GM03348 (cell line): ENCODE data around the gene HERPUD1.
"Not testable (repeated sequence)": the region's sequence is repeated elsewhere in the genome, so short reads cannot be mapped to it uniquely, and the experiment has no call there.

Experiments
- DNase-seq: peaks from one replicate; pipeline ENCODE4 v3.0.0; 2012; ENCODE audit warnings: low spot score

Gene HERPUD1

GRCh38 chr16:56960681-56961281 lies 28.8 kb downstream of the HERPUD1 start:
- no peak for DNase-seq

- no peak for DNase-seq
Measured at GRCh38 chr16:56961386-56961785, 29.4 kb downstream of the HERPUD1 start.

DNA sequence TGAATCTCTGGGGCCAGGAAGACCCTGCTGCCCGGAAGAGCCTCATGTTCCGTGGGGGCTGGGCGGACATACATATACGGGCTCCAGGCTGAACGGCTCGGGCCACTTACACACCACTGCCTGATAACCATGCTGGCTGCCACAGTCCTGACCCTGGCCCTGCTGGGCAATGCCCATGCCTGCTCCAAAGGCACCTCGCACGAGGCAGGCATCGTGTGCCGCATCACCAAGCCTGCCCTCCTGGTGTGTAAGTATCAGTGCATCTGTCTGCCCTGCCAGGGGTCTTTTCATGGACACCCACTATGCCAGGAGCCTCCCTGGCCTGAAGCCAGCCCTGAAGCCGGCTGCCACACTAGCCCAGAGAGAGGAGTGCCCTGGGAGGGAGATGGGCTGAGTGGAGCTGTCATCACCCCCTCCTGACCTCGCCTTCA lies 29.9 kb downstream of the HERPUD1 start, which contains the start of gene CETP:
Gene CETP, plus strand, starts transcription at position 100 of the 431 bp plus-strand sequence. Its CDS starts 30 bp downstream, at position 130.
- no peak for DNase-seq

DNA sequence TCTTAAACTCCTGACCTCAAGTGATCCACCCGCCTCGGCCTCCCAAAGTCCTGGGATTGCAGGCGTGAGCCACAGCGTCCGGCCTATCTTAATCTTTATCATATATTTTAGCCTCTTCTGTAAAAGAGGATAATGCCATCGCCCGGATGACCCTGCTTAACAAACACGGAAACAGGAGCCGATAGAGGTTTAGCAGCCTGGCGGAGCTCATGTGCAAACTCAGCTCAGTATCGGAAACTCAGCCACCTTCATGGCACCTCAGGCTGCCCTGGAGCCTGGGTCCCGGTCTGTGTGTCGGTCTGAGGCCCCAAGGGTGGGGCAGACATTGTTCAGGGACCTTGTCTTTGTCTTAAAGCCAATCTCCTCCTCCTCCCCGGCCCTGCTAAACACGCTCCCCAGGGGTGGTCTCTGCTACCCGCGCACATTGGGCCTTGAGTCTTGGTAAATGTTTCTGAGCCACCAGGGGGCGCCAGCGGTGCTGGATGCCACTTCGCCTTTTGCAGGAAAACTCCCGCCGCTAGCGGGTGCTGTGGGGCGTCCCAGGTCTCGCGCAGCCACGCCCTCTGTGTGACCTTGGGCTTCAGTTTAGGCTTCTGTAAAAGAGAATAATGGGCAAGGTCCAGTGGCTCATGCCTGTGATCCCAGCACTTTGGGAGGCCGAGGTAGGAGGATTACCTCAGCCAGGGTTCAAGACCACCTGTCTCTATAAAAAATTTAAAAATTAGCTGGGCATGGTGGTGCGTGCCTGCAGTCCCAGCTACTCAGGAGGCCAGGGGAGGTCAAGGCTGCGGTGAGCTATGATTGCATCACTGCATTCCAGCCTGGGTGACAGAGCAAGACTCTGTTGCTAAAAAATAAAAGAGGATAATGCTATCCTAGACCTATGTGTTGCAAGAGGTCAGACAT lies 32.6 kb downstream of the HERPUD1 start:
- DNase-seq, result peak; percentile 65

GRCh38 chr16:56965149-56966092 lies 33.5 kb downstream of the HERPUD1 start:
- no peak for DNase-seq

DNA sequence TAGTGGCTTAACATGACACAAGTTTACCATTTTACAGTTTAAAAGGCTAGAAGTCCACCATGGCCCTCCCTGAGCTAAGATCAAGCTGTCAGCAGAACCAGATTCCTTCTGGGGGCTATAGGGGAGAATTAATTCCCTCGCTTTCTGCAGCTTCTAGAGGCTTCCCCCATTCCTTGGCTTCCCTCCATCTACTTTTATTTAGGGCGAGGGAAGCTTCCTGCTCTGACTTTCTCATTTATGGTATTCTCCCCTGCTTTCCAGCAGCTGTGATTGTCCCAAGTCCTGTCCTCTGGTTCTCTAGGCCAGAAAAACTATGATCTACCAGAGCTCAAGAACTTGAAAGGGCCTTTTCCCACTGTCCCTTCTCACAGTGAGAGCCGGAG lies 34.1 kb downstream of the HERPUD1 start:
- DNase-seq, result no peak

DNA sequence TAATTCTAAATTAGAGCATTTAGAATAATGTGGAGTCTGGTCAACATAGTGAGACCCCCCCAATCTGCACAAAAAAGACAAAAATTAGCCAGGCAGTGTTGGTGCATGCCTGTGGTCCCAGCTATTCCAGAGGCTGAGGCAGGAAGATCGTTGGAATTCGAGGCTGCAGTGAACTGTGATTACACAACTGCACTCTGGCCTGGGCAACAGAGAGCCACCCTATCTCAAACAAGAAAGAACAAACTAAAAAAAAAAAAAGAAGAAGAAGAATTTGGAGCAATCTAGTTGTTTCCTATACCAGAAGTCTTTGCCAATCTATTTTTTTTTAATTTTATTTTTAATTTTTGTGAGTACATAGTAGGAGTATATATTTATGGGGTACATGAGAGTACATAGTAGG lies 35.8 kb downstream of the HERPUD1 start:
- DNase-seq, result no peak

- no peak for DNase-seq
Measured at GRCh38 chr16:56969769-56970168, 37.8 kb downstream of the HERPUD1 start.

GRCh38 chr16:56970934-56971767 lies 39.2 kb downstream of the HERPUD1 start:
- DNase-seq, result peak; percentile 24

DNA sequence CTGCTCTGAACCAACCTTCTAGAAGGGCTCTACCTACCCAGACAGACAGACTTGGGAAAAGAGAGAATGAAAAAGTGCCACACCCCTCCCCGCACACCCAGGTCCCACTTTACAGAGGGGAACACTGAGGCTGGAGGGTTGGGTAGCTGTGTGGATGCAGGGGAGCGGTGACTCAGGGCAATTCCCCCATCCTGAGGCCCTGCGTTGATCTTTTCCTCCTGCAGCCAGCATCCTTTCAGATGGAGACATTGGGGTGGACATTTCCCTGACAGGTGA lies 39.8 kb downstream of the HERPUD1 start:
- DNase-seq, result no peak

DNA sequence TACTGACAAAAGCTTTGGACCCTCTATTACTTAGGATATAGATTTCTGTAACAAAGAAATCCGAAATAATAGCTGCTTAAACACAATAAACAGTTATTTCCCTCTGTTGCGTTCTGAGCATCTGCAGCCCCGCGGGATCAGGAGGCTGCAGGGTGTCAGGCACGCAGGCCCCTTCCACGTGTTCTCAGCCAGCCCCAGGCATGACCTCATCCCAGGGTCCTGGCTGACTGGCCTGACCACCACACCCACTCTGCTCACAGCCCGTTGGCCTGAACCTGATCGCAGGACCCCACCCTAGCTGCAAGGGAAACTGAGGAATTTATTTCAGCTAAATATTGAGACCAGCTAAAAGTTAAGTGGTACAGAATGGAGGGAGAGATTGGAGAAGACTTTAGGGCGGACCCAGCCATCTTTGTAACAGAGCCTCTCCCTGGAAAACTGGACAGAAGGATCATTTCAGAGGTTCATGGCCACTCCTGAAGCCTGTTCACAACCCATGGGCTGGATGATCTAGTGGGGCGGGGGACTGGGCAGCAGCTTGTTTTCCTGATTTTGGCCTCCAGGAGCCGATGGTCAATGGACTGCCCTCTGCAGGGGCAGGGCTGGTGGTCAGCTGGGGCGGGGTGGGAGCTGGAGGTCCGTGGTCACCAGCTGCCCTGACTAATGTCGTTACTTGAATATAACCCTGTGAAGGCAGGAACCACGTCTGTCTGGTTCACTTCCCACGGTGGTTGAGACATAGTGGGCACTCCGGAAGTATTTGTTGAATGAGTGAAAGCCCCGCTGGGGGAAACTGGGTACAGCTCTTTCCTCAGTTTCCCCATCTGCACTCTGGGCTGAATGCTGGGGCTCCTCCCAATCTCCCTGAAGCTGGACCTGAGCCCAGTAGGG lies 40.7 kb downstream of the HERPUD1 start:
- DNase-seq, result no peak

DNA sequence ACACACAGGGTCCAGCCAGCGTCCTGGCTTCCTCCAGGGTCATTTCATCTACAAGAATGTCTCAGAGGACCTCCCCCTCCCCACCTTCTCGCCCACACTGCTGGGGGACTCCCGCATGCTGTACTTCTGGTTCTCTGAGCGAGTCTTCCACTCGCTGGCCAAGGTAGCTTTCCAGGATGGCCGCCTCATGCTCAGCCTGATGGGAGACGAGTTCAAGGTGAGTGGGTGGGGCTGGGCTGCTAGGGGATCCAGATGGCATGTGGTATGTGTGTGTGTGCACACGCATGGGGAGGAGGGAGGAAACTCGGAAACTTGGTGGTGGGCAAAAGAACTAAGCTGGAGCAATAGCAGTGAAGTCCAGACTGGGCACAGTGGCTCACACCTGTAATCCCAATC lies 41.4 kb downstream of the HERPUD1 start:
- DNase-seq, result no peak

- DNase-seq, result not testable (repeated sequence)
Measured at GRCh38 chr16:56973899-56974298, 42.0 kb downstream of the HERPUD1 start.

DNA sequence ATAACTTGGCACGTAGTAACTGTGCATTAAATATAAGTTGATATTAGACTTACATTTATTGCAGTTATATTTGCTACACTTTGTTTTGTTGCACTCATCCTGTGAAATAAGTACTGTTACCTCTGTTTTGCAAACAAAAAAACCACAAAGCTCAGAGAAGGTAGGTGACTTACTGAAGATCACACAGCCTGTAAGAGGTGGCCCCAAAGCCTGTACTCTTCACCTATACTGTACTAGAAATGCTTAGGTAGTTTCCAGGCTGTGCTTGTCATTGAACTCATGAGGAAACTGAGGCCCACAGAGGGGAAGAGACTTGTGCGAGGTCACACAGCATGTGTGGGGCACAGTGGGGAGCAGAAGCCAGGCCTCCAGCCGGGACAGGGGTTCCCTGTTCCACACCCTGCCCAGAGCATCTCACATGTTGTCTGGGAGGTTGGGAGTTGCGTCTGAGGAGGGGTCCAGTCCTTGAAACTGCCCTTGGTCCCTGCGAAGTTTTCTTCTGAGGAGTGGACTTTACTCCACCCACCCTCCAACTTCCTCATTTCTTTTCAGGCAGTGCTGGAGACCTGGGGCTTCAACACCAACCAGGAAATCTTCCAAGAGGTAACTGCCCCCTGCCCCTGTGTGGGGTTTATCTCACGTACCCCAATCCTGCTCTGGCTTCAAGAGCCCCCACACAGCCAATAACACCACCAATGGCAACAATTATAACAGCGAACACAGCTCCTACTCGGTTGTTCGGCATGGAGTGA lies 42.8 kb downstream of the HERPUD1 start:
- no peak for DNase-seq

DNA sequence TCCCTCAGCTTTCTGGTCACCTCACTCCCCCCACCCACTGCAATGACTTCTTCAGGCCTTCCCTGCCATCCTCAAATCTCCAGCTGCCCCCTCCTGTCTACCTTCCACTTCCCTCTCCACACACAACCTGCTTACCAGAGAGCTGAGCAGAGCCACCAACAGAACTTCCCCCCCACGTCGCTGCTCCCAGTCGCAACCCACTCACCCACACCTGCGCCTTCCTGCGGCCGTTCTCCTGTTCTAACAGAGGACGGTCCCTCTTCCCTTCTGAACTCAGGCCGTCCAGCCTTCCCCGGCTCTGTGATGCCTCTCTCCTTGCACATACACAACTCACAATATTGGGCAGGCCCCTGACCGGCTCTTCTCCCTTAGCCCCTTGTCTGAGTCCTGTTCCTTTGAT lies 43.8 kb downstream of the HERPUD1 start:
- DNase-seq, result no peak

DNA sequence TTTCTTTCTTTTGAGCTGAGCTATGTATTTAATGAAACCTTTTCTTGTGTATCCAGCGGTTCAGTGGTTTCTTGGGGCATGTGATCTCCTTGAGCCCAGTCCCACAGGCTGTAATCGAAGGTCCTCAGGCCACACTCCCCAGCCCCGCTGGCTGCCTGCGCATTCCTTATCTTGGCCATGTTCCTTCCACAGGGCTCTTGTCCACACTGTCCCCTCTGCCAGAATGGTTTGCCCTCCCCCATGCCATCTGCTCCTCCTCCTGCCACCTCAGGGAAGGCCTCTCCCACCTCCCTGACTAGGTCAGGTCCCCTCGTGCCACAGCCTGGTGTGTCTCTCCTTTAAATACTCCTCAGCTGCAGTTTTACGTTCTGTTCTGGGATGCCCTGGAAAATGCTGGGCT lies 45.3 kb downstream of the HERPUD1 start:
- DNase-seq, result no peak

GRCh38 chr16:56977823-56978430 lies 46.0 kb downstream of the HERPUD1 start:
- DNase-seq, result no peak

GRCh38 chr16:56980201-56980535 lies 48.2 kb downstream of the HERPUD1 start:
- no peak for DNase-seq
